GM18502 (cell line): ENCODE results near the gene PCDHGA5.
"Not testable (repeated sequence)": the region's sequence is repeated elsewhere in the genome, so short reads cannot be mapped to it uniquely, and the experiment has no call there.

ENCODE experiments used
- ATAC-seq: cut with Tn5 transposase; IDR thresholded peaks from one replicate; pipeline ENCODE4 v1.9.1; 2021; ENCODE audit warnings: mild to moderate bottlenecking; ENCODE audit not compliant: unreplicated experiment, poor library complexity

The PCDHGA5 gene

DNA sequence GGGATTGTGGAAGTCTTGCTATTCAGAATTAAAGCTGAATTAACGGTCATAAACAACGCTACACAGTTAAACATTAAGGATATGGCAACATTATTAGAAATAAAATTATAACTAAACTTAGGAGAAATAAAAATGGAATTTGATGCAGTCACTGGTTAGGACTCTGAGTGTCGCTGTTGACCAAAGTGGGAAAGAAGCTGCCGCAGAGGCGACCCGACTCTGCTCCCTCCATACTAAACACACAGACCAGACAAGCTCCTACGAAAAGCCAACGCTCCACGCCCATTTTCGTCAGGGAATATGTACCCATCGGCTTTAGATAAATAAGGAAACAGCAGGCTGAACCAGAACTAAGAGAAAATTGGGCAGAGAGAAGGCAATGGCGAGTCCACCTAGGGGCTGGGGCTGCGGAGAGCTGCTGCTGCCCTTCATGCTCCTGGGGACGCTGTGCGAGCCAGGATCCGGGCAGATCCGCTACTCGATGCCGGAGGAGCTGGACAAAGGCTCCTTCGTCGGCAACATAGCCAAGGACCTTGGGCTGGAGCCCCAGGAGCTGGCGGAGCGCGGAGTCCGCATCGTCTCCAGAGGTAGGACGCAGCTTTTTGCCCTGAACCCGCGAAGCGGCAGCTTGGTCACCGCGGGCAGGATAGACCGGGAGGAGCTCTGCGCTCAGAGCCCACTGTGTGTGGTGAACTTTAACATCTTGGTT lies at the start of gene PCDHGA5:
Gene PCDHGA5 (plus strand): TSS at position 211 of the 709 bp plus-strand sequence. CDS start 169 bp downstream, at position 380.
- ATAC-seq = no peak

DNA sequence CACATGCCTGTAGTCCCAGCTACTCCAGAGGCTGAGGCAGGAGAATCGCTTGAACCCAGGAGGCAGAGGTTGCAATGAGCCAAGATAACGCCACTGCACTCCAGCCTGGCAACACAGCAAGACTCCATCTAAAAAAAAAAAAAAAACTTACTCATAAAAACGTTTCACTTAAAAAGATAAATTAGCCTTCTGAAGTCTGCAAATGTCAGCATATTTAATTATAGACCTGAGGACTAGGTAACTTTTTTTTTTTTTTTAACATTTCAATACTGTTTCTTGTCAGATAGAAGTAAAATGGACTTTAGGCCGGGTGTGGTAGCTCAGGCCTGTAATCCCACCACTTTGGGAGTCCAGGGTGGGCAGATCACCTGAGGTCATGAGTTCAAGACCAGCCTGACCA lies 47.0 kb upstream of the PCDHGA5 start:
- not testable (repeated sequence) for ATAC-seq

DNA sequence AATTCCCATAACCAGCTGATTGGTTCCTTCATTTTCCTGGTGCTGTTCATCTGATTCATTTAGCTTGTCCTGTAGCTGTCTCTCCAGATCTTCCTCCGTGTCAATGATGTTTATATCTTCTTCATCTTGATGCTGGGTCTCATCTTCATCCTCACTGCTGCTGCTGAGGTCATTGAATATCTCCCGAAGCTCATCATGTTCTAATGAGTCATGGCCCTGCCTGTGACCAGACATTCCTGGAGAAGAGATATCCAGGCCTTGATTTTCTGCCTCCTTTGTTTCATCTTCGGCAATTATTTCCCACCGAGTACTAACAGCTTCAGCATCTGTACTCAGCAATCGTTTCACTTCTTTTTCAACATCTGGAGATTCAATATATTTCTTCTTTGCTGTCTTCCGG lies 44.8 kb upstream of the PCDHGA5 start:
- ATAC-seq = no peak

DNA sequence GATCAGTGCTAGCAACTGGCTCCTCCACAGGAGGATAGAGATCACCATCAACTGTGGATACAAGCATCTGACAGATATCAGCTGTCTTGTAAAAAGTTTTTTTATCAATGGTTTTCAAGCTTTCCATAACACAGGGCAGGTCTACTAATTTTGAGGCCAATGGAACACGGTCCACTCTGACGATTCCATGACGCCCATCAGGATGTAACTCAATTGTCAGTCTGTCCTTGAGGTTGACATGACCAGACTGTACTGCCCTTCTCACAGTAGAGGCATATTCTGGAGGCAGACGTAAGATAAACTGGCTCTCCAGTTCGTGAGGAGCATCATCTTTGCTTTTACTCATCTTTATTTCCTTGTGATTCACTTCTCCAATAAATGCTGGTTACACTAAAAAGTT lies 44.3 kb upstream of the PCDHGA5 start:
- no peak for ATAC-seq

DNA sequence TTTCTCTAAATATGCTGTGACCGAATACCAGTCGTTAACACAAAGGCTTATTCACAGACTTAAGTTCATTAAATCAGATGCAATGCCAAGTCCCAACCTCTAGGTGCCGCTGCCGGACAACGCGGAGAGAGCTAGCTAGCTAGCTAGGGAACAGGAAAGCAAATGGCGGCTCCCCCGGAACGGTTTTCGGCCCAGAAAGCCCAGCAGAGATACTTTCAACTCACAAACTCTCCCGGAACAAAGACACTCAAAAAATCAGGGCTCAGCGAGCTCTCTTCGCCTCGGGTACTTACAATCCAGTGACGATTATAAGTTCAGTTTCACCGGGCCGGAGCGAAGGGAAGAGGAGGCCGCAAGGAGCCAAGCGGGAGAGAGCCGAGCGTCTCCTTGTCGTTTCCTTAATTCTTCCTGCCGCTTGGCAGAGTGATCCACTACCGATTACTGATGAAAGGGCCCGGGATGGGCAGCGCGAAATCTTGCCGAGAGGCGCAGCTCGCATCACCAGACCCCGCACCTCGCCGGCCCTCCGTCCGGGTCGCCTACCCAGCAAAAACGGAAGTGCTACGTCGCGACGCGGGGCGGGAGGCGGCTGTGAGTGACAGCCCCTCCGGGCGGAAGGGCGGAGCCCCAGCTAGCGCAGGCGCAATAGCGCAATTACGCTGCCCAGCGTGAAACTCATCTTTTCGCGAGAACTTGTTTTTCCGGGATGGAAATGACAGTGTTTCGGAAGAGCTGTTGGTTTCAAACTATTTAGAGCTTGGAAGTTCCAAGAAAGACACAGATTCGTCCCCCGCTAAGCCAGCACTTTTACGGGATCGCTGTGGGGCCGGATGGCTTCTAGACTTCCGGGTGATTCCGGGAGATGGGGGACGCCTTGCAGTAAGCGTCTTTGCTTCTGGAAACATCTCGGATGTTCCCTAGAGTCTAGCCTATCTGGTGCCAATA lies 43.5 kb upstream of the PCDHGA5 start, which contains the start of gene TAF7:
Gene TAF7 (minus strand): TSS at position 560 of the 945 bp plus-strand sequence. CDS start 740 bp downstream, outside the sequence.
- peak; percentile 93 for ATAC-seq

DNA sequence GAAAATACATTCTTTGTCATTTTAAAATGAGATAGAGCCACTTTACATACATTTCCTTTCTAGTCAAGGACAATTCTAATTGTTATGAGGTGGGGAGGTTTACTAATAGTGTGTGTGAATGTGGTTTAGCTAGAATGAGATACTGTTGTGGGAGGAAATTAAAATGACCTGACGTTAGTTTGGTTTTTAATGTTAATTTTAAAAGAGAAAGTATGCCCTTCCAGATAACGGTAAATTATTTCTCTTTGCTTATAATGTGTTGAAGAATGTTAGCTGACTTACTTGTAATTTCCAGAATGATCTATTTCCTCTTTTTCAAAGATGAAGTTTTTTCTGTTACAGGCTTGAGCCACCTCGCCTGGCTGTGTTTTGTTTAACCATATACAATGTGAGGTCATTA lies 41.7 kb upstream of the PCDHGA5 start:
- no peak for ATAC-seq

DNA sequence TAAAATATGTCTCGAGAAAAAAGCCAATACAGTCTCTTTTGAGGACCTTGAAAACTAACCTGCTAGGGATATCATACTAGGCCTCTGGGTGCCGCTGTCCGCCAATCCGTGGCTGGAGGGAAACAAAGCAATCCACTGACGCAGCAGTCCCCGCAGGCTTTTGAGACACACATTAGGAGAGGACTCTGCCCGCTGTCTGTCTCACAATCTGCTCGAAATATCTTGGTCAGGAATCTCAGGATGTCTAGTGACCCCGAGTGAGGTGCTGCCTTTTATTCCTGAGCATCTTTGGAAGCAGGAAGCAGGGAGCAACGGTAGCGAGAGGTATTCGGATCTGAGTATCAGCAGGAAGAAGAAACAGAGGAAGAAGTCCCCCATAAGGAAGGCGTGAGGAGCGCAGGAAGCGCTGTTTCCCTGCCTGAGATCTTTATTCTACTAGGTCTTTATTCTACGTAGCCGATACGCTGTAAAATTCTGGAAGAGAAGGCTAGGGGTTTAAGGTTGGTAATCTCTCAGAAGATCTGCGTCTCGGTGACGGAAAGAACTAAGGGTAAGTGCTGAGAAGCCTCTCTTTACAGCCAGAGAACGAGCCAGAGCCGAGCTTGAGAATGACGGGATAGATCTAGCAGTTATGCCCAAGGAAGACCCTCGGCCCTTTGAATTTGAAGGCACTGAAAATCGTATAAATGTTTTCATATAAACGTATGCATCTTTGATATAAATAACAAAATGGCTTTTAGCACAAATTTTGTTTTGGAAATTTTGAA lies 37.7 kb upstream of the PCDHGA5 start:
- peak; percentile 91 for ATAC-seq

DNA sequence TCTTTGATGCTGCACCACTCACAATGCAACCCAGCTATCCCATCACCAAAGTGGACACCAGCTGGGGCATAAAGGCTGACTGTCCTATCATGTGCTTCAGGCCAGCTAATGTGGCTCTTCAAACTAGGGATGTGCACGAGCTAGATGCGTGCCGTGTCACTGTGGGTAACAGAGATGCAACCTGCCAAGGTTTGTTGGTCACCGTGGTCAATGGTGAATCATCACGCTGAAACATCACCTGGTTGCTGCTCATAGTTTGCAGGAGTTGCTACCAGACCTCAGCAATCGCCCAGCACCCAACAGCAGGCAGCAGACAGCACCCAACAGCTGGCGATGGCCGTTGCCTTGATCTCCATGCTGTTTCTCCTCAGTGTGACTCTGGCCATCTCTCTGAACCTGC lies 35.7 kb upstream of the PCDHGA5 start:
- ATAC-seq = no peak

DNA sequence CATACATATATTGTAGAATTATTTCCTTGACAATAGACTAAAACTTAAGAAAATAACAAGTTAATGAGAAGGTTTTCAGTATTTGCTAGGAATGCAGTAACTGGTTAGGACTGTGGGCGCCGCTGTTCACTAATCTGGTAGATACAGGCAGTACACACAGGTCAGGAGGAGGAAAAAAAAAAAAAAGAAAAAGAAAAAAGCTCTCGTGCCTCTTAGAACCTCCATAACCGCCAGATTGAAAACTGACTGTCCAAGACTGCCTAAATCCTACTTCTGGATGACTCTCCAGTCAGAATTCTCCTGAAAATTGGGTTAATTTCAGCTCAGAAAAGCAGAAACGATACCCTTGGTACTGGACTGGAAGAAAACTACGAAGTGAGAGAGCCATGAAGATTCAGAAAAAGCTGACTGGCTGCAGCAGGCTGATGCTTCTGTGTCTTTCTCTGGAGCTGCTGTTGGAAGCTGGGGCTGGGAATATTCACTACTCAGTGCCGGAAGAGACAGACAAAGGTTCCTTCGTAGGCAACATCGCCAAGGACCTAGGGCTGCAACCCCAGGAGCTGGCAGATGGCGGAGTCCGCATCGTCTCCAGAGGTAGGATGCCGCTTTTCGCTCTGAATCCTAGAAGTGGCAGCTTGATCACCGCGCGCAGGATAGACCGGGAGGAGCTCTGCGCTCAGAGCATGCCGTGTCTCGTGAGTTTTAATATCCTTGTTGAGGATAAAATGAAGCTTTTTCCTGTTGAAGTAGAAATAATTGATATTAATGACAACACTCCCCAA lies 33.5 kb upstream of the PCDHGA5 start, which contains the start of gene PCDHGA1:
Gene PCDHGA1 (plus strand): TSS at position 216 of the 782 bp plus-strand sequence.
- ATAC-seq = no peak

DNA sequence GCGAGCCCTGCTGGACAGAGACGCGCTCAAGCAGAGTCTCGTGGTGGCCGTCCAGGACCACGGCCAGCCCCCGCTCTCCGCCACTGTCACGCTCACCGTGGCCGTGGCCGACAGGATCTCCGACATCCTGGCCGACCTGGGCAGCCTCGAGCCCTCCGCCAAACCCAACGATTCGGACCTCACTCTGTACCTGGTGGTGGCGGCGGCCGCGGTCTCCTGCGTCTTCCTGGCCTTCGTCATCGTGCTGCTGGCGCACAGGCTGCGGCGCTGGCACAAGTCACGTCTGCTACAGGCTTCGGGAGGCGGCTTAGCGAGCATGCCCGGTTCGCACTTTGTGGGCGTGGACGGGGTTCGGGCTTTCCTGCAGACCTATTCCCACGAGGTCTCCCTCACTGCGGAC lies 31.4 kb upstream of the PCDHGA5 start:
- ATAC-seq = not testable (repeated sequence)

DNA sequence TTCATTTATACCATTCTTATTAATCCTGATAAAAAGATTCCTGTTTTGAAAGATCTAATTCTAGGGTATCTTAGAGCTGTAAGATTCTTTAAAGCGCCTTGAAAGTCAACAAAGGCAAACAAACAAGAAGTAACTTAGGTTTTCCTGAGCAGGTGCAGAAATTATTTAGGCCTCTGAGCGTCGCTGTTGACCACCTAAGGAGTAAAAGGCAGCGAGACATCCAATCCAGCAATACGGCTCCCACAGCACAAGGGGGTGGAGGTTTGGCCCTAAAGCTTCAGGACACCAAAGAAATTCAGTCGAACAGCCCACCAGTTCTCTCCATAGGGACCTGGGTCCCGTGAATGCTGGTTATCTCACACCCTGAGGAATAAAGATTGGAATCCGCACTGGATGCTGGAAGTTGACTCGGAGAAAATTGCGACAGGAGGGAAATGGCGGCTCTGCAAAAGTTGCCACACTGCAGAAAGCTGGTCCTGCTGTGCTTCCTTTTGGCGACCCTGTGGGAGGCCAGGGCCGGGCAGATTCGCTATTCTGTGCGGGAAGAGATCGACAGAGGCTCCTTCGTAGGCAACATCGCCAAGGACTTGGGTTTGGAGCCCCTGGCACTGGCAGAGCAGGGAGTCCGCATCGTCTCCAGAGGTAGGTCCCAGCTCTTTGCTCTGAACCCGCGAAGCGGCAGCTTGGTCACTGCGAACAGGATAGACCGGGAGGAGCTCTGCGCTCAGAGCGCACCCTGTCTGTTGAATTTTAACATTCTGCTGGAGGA lies 25.2 kb upstream of the PCDHGA5 start, which contains the start of gene PCDHGA2:
Gene PCDHGA2 (plus strand): TSS at position 223 of the 769 bp plus-strand sequence.
- no peak for ATAC-seq

DNA sequence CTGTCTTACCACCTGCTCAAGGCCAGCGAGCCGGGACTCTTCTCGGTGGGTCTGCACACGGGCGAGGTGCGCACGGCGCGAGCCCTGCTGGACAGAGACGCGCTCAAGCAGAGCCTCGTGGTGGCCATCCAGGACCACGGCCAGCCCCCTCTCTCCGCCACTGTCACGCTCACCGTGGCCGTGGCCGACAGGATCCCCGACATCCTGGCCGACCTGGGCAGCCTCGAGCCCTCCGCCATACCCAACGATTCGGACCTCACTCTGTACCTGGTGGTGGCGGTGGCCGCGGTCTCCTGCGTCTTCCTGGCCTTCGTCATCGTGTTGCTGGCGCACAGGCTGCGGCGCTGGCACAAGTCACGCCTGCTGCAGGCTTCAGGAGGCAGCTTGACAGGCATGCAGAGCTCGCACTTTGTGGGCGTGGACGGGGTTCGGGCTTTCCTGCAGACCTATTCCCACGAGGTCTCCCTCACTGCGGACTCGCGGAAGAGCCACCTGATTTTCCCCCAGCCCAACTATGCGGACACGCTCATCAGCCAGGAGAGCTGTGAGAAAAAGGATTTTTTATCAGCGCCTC lies 23.1 kb upstream of the PCDHGA5 start:
- not testable (repeated sequence) for ATAC-seq

DNA sequence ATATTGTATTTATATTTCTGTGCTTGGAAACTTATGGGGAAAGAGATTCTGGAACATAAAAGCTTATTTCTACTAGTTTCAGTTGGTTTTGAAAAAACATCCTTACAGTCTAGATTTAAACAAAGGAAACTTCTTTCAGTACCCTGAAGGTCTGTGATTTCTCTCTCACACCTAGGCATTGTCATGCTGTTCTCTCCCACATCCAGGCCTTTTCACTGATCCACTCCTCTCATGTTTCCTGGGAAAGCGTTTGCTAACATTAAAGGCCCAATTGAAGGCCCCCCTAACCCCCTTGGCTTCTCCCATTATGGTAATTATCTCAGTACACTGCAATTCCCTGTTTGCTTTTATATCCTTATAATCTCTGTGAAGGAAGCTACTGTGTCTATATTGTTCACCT lies 21.2 kb upstream of the PCDHGA5 start:
- no peak for ATAC-seq

DNA sequence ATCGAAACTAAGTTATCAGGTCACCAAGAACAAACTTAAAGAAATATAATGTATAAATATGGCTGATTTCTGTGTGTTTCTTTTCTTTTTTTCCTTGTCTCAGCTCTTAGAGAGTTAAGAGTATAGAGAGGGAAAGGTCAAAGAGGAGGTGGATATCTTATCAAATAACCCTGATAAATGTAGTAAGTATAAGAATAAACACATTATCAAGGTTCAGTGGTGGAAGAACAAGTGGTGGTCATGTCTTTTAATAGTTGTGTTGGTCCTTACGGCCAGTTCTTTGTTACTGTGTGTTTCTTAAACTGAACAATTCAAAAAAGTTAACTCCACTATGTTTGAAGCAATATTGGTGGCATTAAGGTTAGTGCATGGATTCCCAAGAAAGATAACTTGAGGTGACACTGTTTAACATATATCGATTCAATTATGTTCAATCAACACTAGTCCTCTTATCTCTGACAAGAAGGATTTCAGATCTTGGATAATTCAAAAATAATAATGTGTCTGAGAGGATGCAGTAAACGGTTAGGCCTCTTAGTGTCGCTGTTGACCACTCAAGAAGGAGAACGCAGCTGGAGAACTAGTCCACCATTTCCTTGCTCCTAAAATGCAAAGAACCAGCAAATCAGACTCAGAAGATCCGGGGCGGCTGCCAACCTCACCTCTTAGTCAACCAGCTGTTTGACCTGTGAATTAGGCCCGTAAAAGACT lies 20.6 kb upstream of the PCDHGA5 start, which contains the start of gene PCDHGA3:
Gene PCDHGA3 (plus strand): TSS at position 588 of the 711 bp plus-strand sequence. CDS start 205 bp downstream, outside the sequence.
- no peak for ATAC-seq

DNA sequence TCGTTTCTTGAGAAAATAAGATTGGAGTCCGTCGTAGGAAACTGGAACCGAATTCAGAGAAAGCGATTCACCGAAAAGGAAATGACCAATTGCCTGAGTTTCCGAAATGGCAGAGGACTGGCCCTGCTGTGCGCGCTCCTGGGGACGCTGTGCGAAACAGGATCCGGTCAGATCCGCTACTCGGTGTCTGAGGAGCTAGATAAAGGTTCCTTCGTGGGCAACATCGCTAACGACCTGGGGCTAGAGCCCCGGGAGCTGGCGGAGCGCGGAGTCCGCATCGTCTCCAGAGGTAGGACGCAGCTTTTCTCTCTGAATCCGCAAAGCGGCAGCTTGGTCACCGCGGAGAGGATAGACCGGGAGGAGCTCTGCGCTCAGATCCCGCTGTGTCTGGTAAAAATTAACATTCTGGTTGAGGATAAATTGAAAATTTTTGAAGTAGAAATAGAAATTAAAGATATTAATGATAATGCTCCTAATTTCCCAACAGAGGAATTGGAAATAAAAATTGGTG lies 20.0 kb upstream of the PCDHGA5 start:
- no peak for ATAC-seq

DNA sequence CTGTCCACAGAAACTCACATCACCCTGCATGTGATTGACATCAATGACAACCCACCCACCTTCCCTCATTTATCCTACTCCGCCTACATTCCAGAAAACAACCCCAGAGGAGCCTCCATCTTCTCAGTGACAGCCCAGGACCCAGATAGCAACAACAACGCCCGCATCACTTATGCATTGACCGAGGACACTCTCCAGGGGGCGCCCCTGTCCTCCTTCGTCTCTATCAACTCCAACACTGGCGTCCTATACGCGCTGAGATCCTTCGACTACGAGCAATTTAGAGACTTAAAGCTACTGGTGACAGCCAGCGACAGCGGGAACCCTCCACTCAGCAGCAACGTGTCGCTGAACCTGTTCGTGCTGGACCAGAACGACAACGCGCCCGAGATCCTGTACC lies 18.6 kb upstream of the PCDHGA5 start:
- no peak for ATAC-seq

DNA sequence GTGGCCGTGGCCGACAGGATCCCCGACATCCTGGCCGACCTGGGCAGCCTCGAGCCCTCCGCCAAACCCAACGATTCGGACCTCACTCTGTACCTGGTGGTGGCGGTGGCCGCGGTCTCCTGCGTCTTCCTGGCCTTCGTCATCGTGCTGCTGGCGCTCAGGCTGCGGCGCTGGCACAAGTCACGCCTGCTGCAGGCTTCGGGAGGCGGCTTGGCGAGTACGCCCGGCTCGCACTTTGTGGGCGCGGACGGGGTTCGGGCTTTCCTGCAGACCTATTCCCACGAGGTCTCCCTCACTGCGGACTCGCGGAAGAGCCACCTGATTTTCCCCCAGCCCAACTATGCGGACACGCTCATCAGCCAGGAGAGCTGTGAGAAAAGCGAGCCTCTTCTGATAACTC lies 17.9 kb upstream of the PCDHGA5 start:
- ATAC-seq = not testable (repeated sequence)
